ENCODE data around the gene ZNF784. TPM values are rescaled to one million over a fixed set of nuclear protein-coding genes. Genes with fewer than 3 reads are reported as not detected.
A peak's percentile ranks its signal among the peaks of the same experiment; 100 is the strongest.

ZNF784 gene
- total and polyA plus RNA-seq, 8 donors: 1.8 to 15.1 (median 5.5) TPM; not detected in 1

GRCh38 chr19:55660404-55660803, 36.0 kb upstream of the ZNF784 start:
- DNase-seq: no peak
- H3K27ac ChIP-seq: no peak overlapping the region
- no peak for TF ChIP-seq POLR2AphosphoS5 (IDR thresholded peaks at IDR 0.05)
- no peak for TF ChIP-seq EP300 (IDR thresholded peaks at IDR 0.05)
- TF ChIP-seq POLR2A (IDR thresholded peaks at IDR 0.05): no peak
- TF ChIP-seq CTCF (IDR thresholded peaks at IDR 0.05): no peak
- 78 to 93% (median 88%) methylated on average over 9 to 12 of the region's 12 CpGs for WGBS, 5 donors
- H3K4me3 ChIP-seq: no peak overlapping the region
- intact Hi-C loops (cut with DNase I; ENCODE audit: low total_unique reads): no loop called here
- H3K27me3 ChIP-seq: no peaks in the 10 kb centered on the region
- peaks cover 57 to 72% (median 70%) of the 10 kb centered on the region in 4 donors for H3K36me3 ChIP-seq
- H3K9me3 ChIP-seq: no peaks in the 10 kb centered on the region
- H3K4me1 ChIP-seq: peaks cover 43 to 57% (median 51%) of the 10 kb centered on the region in 4 donors

- H3K9me3 ChIP-seq: no peaks in the 10 kb centered on the region
- no peak for DNase-seq
- TF ChIP-seq CTCF (IDR thresholded peaks at IDR 0.05): no peak
- H3K36me3 ChIP-seq: peaks cover 54 to 66% (median 64%) of the 10 kb centered on the region in 4 donors
- H3K27me3 ChIP-seq: no peaks in the 10 kb centered on the region
- H3K4me3 ChIP-seq: no peak overlapping the region
- H3K4me1 ChIP-seq: peaks cover 43 to 57% (median 52%) of the 10 kb centered on the region in 4 donors
- intact Hi-C loops (cut with DNase I; ENCODE audit: low total_unique reads): no loop called here
- WGBS, 5 donors: 63 to 69% (median 67%) methylated on average over 9 of the region's 9 CpGs
- H3K27ac ChIP-seq: no peak overlapping the region
Measured at GRCh38 chr19:55659822-55660221, 35.5 kb upstream of the ZNF784 start.

- 86 to 91% (median 88%) methylated on average over 33 to 37 of the region's 37 CpGs for WGBS, 5 donors
Measured at GRCh38 chr19:55658846-55659459, 34.6 kb upstream of the ZNF784 start.

More at GRCh38 chr19:55658846-55659459, 34.6 kb upstream of the ZNF784 start:
- TF ChIP-seq POLR2A (IDR thresholded peaks at IDR 0.05): no peak
- no peak for TF ChIP-seq POLR2AphosphoS5 (IDR thresholded peaks at IDR 0.05)
- no peak for TF ChIP-seq EP300 (IDR thresholded peaks at IDR 0.05)
- TF ChIP-seq CTCF (IDR thresholded peaks at IDR 0.05): no peak
- DNase-seq: no peak
- Histone ChIP-seq H3K36me3 (peaks cover 46 to 57% (median 56%) of the 10 kb centered on the region in 4 donors), H3K27me3 (no peaks in the 10 kb centered on the region), H3K4me3 (peak overlapping the region in 2 of 4 donors; percentile 1 to 88), H3K9me3 (no peaks in the 10 kb centered on the region), H3K27ac (no peak overlapping the region), H3K4me1 (peaks cover 43 to 57% (median 52%) of the 10 kb centered on the region in 4 donors)
- intact Hi-C loops (cut with DNase I; ENCODE audit: low total_unique reads): no loop called here
